ENCODE results near the gene DDX1.

DDX1 gene

GRCh38 chr2:15649561-15650255 lies 58.0 kb downstream of the DDX1 start:
- DNase-seq, result no peak

GRCh38 chr2:15650616-15651366 lies 59.1 kb downstream of the DDX1 start:
- DNase-seq, result no peak

- DNase-seq, result no peak
These were observed 59.7 kb downstream of the DDX1 start for GRCh38 chr2:15651367-15651727.

- no peak for DNase-seq
These were observed 60.6 kb downstream of the DDX1 start for GRCh38 chr2:15652252-15652651.

GRCh38 chr2:15652801-15653200 lies 61.1 kb downstream of the DDX1 start:
- no peak for DNase-seq

- DNase-seq, result no peak
These were observed 62.4 kb downstream of the DDX1 start for GRCh38 chr2:15653806-15654726.

- no peak for DNase-seq
These were observed 63.0 kb downstream of the DDX1 start for GRCh38 chr2:15654727-15655073.

GRCh38 chr2:15655123-15655887 lies 63.6 kb downstream of the DDX1 start:
- no peak for DNase-seq

- DNase-seq, result no peak
These were observed 64.4 kb downstream of the DDX1 start for GRCh38 chr2:15656090-15656489.

GRCh38 chr2:15657759-15658158 lies 66.1 kb downstream of the DDX1 start:
- DNase-seq, result no peak

- no peak for DNase-seq
These were observed 67.2 kb downstream of the DDX1 start for GRCh38 chr2:15658911-15659310.

GRCh38 chr2:15660491-15661294 lies 69.0 kb downstream of the DDX1 start:
- no peak for DNase-seq

- no peak for DNase-seq
These were observed 69.6 kb downstream of the DDX1 start for GRCh38 chr2:15661295-15661569.

GRCh38 chr2:15662026-15662425 lies 70.4 kb downstream of the DDX1 start:
- no peak for DNase-seq

GRCh38 chr2:15662579-15662978 lies 70.9 kb downstream of the DDX1 start:
- DNase-seq, result no peak

- no peak for DNase-seq
These were observed 72.1 kb downstream of the DDX1 start for GRCh38 chr2:15663802-15664201.

GRCh38 chr2:15664273-15665066 lies 72.8 kb downstream of the DDX1 start:
- DNase-seq, result no peak

- no peak for DNase-seq
These were observed 73.6 kb downstream of the DDX1 start for GRCh38 chr2:15665067-15665942.

- DNase-seq, result no peak
These were observed 74.3 kb downstream of the DDX1 start for GRCh38 chr2:15665943-15666460.

All from DMS79 treated with DMSO at 0.1 percent for 48 hours (cell line).